GM21576 (cell line): Measurements from ENCODE around the gene KCNK3.
"Not testable (repeated sequence)": the region's sequence is repeated elsewhere in the genome, so short reads cannot be mapped to it uniquely, and the experiment has no call there.

Experiments
- ATAC-seq: cut with Tn5 transposase; IDR thresholded peaks from one replicate; pipeline ENCODE4 v1.9.1; 2021; ENCODE audit warnings: mild to moderate bottlenecking, moderate library complexity; ENCODE audit not compliant: unreplicated experiment

The KCNK3 gene

DNA sequence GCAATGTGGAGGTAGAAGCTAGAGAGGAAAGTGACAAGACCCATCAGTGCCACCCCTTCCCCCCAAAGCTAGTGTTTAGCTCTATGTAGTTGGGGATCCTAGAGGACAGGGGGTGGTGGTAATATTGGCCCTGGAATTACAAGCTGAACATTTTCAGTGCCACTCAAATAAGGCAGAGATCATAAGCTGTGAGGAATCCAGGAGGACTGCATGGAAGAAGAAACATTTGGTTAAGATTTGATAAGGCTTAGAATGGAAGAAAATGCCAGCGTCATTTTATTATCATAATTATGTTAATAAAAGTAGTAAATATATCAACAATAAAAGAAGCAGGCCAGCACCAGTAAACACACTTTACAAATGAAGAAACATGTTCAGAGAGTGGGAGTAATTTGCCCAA, 33.7 kb downstream of the KCNK3 start:
- no peak for ATAC-seq

DNA sequence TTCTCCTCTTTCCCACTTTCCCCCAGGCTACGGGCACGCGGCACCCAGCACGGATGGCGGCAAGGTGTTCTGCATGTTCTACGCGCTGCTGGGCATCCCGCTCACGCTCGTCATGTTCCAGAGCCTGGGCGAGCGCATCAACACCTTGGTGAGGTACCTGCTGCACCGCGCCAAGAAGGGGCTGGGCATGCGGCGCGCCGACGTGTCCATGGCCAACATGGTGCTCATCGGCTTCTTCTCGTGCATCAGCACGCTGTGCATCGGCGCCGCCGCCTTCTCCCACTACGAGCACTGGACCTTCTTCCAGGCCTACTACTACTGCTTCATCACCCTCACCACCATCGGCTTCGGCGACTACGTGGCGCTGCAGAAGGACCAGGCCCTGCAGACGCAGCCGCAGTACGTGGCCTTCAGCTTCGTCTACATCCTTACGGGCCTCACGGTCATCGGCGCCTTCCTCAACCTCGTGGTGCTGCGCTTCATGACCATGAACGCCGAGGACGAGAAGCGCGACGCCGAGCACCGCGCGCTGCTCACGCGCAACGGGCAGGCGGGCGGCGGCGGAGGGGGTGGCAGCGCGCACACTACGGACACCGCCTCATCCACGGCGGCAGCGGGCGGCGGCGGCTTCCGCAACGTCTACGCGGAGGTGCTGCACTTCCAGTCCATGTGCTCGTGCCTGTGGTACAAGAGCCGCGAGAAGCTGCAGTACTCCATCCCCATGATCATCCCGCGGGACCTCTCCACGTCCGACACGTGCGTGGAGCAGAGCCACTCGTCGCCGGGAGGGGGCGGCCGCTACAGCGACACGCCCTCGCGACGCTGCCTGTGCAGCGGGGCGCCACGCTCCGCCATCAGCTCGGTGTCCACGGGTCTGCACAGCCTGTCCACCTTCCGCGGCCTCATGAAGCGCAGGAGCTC, 35.4 kb downstream of the KCNK3 start:
- ATAC-seq: no peak

DNA sequence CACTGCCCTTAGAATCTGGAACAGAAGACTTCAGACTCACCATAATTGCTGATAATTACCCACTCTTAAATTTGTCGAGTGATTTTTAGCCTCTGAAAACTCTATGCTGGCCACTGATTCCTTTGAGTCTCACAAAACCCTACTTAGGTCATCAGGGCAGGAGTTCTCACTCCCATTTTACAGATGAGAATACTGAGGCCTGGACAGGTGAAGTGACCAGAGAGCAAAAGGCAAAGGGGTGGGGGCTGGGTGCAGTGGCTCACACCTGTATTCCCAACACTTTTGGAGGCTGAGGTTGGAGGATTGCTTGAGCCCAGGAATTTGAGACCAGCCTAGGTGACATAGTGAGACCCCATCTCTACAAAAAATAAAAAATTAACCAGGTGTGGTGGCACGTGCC, 36.8 kb downstream of the KCNK3 start:
- ATAC-seq: no peak

DNA sequence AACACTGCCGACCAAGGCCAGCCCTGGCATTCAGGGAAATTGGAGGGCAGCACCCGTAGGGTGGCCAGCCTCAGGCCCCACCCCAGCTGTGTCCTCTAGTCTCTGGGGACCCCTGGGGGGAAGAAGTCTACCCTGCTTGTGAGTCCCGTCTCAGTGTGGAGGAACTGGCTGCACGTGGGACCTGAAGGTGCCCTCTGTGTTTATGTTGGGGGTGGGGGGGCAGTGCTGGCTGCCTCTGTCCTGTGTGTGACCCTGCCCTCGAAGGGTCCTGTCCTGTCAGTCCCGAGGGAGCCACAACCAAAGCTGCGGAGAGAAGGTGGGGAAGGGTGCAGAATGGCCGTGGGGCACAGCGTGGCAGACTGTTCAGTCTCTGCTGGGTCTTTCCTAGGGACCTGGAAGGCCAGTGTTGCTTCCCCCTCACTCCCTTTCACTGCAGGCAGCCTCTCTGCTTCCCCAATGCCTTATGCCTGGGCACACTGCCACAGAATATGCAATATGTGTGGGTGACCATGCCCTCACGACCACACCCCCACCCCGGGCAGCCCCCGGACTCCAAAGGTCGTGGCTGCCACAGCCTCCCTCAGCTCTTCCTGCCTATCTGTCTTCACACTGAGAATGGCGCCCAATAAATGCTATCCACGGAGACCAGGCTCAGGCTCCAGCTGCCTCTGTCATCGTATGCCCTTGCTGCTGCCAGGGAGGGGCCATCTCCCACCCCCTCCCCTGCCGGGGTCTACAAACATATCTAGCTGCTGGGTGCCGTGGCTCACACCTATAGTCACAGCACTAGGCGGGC, 38.2 kb downstream of the KCNK3 start:
- no peak for ATAC-seq

DNA sequence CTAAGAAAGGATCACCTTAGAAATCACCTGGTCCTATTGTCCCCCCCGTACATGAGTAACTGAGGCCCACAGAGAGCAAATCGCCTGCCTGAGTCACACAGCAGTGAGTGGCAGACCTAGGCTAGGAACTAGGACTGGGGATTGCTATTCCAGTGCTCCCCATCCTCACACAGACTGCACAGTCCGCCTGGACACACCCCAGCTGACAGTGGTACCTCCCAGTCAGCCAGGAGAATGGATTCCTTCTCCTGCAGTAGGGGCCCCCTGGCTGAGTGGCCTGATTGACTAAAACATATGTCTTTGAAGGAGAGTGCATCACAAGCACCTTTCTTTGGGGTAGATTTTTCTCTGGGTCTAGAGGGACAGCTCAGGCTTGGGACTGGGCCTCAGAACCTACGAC, 39.2 kb downstream of the KCNK3 start:
- ATAC-seq: no peak

DNA sequence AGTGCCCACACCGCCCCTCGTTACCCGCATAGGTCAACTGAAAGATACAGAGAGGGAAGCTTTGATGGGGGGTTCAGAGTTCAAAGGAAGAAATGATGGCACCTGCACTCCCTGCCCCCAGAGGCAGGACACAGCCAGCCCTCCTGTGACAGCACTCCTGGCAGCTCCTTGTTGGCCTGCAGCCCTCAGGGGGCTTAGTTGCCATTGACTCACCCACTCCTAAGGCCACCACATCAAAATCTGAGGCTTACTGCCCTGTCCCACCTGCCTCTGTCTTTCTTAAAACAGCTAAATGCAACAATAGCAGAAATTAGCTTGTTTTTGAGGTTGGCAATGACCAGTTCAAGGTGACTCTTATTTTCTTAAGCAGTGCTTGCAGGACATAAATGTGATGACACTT, 39.9 kb downstream of the KCNK3 start:
- ATAC-seq: no peak

DNA sequence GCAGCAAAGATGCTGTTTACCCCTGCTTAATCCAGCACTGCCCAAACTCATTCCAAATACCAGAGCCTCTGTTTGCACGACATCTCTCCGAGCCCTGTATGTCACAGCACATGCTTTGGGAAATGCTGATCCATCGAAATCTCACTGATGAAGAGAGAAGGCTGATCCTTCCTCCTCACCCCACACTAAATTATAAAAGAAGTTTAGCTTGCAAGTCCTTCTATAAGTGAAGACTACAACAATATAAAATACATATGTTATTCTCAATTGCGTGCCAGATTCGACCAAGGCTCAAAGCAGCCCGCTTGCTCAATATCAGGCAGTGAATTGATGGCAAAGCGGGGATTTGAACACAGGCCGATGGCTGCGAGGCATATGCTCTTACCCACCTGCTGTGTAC, 40.9 kb downstream of the KCNK3 start:
- no peak for ATAC-seq

DNA sequence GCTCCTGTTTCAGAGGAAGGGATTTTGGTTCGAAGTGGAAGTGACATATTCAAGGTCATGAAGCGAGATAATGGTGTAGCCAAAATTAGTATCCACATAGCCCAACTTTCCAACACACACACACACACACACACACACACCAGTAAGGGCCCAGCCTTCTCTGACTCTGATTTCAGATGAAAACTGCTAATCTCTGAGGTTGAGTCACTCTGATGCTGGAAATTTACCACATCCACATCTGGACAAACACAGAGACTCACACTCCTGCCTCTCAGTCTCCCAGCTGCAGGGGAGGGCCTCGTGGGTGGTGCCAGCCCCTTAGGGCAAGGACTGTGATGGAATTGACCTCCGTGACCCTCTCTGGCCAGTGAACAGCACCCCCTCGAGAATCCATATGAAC, 42.6 kb downstream of the KCNK3 start:
- ATAC-seq: no peak

DNA sequence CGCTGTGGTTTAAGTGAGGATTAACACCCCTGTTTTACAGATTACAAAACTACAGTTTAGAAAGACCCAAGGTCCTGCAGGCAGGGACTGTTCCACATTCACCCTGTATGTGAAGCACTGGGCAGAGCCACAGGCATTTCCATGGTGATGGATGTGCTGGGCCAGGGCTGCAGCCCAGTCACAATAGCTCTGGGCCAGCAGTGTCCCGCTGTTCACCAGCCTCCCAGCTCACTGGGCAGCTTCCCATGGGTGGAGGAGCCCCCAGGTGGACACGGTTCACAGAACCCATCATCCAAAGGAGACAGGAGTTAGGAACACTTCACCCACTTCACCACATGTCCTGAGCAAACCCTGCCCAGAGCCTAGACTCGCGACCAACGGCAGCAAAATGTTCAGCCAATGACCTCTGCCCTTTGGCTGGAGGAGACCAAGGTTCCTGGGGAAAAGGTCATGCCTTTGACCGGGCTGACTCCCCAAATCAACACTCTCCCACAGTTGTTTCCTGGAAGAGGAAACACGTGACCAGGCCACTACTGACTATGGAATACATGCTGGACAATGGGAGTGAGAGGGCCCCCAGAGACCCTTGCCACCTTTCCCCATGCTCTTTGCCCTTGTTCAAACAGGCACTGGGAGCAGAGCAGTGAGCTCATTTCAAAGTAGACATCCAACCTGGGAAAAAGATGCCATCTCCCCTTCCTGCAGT, 43.5 kb downstream of the KCNK3 start:
- ATAC-seq: no peak

DNA sequence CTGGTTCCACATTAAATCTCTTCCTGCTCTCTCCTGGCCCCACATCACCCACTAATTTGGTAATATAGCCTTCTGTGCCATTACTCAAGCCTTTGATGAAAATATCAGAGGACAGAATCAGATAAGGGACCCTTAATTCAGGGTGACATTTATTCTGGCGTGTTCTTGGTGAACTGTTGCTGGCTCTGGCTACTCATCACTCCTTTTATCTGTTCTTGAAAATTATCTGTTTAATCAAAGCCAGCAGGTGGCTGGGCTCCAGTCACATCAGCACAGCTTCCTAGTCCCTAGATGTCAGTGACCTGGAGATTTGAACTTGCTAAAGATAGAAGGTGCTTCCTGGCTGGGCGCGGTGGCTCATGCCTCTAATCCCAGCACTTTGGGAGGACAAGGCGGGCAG, 44.7 kb downstream of the KCNK3 start:
- ATAC-seq: no peak

DNA sequence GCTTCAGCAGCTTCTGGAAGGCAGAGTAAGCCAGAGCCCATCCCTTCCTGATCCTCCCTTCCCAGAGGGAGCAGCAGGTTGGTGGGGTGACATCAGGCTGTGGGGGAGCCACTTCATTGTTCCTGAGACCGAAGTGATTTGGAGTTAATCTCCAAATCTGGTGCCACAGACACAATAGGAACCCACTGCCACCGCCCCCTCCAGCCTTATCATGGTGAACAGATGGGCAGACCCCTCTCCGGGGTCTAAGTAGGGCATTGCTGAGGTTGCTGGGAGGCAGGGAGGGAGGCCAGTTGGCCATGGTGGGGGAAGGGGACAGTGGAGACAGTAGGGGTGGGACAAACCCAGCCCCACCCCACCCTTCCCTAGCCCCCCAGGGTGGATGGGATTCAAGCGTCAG, 46.0 kb downstream of the KCNK3 start:
- ATAC-seq: no peak

DNA sequence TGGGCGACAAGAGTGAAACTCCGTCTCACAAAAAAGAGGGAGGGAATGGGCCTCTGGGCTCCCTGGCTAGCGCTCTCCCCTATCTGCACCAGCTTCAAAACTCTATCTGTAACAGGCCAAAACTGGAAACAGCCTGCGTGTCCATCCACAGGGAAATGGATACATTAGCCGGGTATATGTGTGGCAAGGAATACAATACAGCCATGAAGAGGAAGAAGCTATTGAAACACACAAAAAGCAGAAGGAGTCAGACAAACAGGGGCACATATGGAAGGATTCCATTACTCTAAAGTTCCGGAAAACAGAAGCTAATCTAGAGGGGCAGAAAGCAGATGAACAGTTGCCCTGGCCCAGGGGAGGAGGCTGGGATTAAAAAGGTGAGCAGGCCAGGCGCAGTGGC, 47.0 kb downstream of the KCNK3 start:
- ATAC-seq: no peak

DNA sequence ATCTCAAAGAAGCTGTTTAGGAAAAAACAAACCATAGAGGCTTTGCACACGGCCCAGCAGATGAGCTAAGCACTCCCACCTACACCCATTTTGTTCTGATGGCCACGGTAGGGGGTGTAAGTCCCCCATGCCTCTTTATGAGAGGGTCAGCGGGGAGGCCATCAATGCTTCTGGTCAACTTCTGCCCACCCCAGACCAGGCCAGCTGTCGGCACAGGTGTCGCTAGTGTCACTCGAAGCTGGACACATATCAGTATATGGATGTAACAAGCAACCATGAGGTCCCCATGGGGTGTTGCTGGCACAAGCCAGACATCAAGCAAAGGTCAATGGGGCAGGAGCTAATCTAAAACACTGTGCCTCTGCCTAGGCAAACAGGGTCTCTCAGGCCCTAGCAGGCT, 47.8 kb downstream of the KCNK3 start:
- ATAC-seq: no peak

DNA sequence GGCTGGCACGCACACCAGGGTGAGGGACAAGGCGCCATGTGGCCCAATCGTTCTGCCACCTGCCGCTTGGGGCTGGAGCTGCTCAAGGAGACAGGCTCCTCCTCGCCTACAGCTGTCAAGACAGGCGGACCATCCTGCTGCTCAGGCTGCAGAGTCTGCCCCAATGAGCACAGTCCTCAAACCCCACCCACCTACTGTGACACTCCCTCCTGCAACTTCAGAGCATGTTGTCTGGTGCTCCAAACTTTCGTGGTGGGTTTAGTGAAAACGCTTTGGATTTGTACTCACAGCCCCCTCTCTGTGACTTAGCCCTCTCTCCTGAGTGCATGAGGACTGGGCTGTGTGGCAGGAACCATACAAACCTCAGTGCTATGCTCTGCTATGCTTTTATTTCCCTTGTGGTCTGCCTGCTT, 48.4 kb downstream of the KCNK3 start:
- ATAC-seq: no peak

DNA sequence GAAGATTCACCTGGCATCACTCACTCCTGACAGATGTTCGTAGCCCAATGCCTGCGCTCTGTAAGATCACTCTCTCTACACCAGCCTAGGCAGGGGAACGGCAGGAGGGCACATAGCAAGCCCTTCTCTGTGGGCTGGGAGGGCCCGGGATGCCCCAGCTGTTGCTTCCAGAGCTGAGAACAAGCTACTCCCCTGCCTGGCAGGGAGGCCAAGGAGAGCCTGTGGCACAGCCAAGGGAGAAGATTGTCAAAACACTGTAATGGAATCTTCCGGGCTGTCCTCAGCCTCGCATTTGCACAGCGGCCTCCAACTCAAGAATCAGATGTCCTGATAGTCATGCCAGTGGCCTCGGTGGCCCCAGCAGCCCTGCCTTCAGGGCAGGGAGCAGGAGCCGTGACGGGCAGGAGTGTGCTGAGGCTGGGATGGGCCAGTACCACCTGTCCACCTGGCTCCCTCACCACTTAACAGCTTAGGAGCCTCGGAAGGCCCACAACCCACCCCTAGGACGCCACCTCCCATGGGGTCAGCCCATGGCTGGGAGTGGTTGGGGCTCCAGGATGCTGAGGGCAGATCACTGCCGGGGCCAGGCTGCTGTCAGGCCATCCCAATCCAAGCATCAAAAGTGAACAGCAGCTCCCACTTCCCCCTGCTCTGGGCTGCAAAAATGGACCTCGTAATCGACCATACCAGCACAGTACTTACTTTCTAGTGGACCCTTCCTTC, 49.7 kb downstream of the KCNK3 start:
- ATAC-seq: no peak

DNA sequence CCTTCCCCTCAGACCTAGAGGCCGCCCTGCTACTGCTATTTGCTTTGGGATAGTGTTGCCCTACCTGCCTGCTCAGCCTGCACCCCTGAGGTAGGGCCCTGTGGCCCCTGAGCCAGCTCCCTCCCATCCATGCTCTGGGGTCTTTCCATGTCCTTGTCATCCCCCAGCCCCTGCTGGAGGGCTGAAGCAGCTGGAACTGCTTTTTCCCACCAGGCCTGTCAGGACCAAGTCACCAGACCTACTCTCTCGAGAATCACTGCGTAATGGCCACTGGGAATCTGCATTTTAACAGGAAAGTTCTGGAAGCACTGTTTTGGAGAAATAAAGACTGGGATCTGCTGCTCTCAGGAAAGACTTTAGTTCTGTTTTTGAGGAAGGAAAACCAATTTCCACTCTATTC, 51.3 kb downstream of the KCNK3 start:
- ATAC-seq: no peak

DNA sequence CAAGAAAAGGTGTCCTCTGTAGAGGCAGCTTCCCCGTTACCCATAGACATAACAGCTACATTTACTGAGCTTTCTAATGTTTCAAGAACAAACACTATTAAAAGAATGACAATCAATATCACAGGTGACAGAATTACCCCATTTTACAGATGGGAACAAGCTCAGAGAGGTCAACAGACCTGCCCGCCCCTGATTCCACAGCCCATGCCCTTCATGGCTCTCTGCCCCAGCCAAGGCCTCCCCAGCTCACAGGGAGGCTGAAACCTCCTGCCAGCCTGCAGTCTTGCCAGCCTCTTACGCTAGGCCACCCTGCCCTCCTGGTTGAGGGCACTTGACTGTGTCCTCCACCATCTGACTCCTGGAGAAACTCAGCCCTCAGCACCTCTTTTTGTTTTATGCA, 52.4 kb downstream of the KCNK3 start:
- ATAC-seq: no peak

DNA sequence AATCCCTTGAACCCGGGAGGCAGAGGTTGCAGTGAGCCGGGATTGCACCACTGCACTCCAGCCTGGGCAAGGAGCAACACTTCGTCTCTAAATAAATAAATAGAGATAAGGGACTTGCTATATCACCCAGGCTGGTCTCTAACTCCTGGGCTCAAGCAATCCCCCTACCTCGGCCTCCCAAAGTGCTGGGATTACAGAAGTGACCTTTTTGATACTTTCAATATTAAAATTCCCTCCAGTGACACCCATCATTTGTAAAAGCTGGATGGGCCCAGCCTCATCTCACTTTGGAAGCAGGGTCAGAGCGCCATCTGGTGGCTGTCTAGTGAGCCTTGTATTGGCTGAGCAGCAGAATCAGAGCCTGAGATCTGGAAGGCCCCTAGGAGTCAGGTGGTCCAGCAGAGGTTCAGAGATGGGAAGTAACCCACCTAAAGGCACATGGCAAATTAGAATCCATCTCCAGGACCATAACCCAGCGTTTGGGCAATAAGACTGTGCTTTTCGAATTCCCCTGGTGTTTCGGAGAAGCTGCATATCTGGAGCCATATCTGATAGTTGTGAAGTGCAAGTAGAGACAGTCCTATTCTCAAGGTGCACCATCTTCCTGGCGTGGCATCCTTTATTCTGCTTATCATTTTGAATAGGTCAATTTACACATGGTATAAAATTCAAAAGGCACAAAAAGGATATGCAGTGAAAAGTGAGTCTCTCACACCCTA, 53.2 kb downstream of the KCNK3 start:
- ATAC-seq: peak; percentile 59

DNA sequence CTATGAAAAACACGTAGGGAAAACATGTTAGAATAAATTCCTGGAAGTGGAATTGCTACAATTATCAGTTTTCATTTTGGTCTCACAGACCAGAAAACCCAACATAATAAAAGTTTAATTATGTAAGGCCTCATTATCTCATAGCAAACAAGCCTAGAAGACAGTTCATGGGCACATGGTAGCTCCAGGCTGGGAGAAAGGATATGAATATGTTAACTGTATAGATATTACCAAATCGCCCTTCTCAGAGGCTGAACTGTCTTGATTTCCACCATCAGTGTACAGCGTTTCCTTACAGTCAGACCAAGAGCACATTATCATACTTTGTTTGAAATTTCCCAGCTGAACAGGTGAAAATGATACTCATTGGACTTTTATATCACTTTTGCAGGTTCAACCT, 54.4 kb downstream of the KCNK3 start:
- ATAC-seq: no peak

DNA sequence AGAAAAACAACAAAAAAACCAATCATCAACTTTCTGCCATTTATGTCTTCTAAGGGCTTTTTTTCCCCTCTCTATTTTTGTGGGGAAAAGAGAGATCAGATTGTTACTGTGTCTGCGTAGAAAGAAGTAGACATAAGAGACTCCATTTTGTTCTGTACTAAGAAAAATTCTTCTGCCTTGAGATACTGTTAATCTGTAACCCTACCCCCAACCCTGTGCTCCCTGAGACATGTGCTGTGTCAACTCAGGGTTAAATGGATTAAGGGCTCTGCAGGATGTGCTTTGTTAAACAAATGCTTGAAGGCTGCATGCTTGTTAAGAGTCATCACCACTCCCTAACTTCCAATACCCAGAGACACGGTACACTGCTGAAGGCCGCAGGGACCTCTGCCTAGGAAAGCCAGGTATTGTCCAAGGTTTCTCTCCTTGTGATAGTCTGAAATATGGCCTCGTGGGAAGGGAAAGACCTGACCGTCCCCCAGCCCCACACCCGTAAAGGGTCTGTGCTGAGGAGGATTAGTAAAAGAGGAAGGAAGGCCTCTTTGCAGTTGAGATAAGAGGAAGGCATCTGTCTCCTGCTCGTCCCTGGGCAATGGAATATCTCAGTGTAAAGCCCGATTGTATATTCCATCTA, 57.4 kb downstream of the KCNK3 start:
- ATAC-seq: not testable (repeated sequence)
